IMR-90 (cell line): ENCODE data around the gene CRBN. TPM values are rescaled to one million over a fixed set of nuclear protein-coding genes. Genes with fewer than 3 reads are reported as not detected.

Experiments used
- ATAC-seq: fragments of 200-7000 bp; cut with Tn5 transposase; 2 replicates; pipeline ENCODE4 v1.9.1; 2020; ENCODE audit warnings: low read depth, mild to moderate bottlenecking, moderate library complexity
- BruUV-seq: library from RNA; stranded (reverse); fragments of 400-500 nt; replicated peaks from 2 replicates; lab custom pipeline; 2021; lab: Mats Ljungman, UMichigan
- CTCF ChIA-PET: fragments of 300-600 bp; formaldehyde crosslinking; extraction: SDS; loops from one replicate; lab custom pipeline; 2021; ENCODE audit warnings: antibody characterized with exemption; lab: Yijun Ruan, JAX
- POLR2A ChIA-PET: fragments of 300-600 bp; sonication (Branson Sonifier 250); formaldehyde crosslinking; loops from one replicate; lab custom pipeline; 2022; ENCODE audit warnings: antibody characterized with exemption; ENCODE audit not compliant: unreplicated experiment; lab: Charles Lee
- DNase-seq: peaks from one replicate; pipeline ENCODE4 v3.0.0; 2013
- H2AFZ ChIP-seq: replicated peaks from 2 replicates; pipeline ENCODE3; 2013; ENCODE audit warnings: low read length, mild to moderate bottlenecking; ENCODE audit not compliant: poor library complexity
- H2AK5ac ChIP-seq: 2 replicates; pipeline ENCODE4 v1.6.1; 2013; ENCODE audit warnings: low read depth, low read length, inconsistent platforms
- H2AK9ac ChIP-seq: replicated peaks from 2 replicates; pipeline ENCODE3; 2013; ENCODE audit warnings: mild to moderate bottlenecking, low read depth, low read length, moderate library complexity; ENCODE audit not compliant: poor library complexity
- H2BK120ac ChIP-seq: 2 replicates; pipeline ENCODE4 v1.6.1; 2013; ENCODE audit warnings: low read depth, low read length, inconsistent platforms
- H2BK15ac ChIP-seq: 3 replicates; pipeline ENCODE4 v1.6.1; 2013; ENCODE audit warnings: low read depth, low read length, inconsistent platforms
- H2BK20ac ChIP-seq: 2 replicates; pipeline ENCODE4 v1.6.1; 2013; ENCODE audit warnings: low read depth, mild to moderate bottlenecking, inconsistent platforms, low read length, moderate library complexity
- H2BK5ac ChIP-seq: 2 replicates; pipeline ENCODE4 v1.6.1; 2013; ENCODE audit warnings: mild to moderate bottlenecking, low read depth, low read length, inconsistent platforms; ENCODE audit not compliant: poor library complexity, severe bottlenecking
- H3K14ac ChIP-seq: replicated peaks from 2 replicates; pipeline ENCODE4 v1.6.1; 2013; ENCODE audit warnings: low read depth, low read length, inconsistent platforms
- H3K18ac ChIP-seq: 2 replicates; pipeline ENCODE4 v1.6.1; 2013; ENCODE audit warnings: low read depth, low read length, control low read depth
- H3K23ac ChIP-seq: 2 replicates; pipeline ENCODE4 v1.6.1; 2013; ENCODE audit warnings: low read depth, low read length, inconsistent platforms
- H3K27ac ChIP-seq: 2 replicates; pipeline ENCODE4 v1.5.1; 2013; ENCODE audit warnings: mild to moderate bottlenecking, control low read depth, low read length; ENCODE audit not compliant: insufficient read depth
- H3K27me3 ChIP-seq: 2 replicates; pipeline ENCODE4 v1.6.1; 2013; ENCODE audit warnings: low read length; ENCODE audit not compliant: control insufficient read depth, insufficient read depth
- H3K36me3 ChIP-seq: 2 replicates; pipeline ENCODE4 v1.6.1; 2013; ENCODE audit warnings: low read length, mixed read lengths; ENCODE audit not compliant: control insufficient read depth, insufficient read depth
- H3K4ac ChIP-seq: 2 replicates; pipeline ENCODE4 v1.6.1; 2013; ENCODE audit warnings: low read depth, low read length, inconsistent platforms
- H3K4me1 ChIP-seq: 2 replicates; pipeline ENCODE4 v1.6.1; 2013; ENCODE audit warnings: low read length, mixed read lengths; ENCODE audit not compliant: control insufficient read depth, insufficient read depth
- H3K4me2 ChIP-seq: 2 replicates; pipeline ENCODE4 v1.6.1; 2013; ENCODE audit warnings: low read depth, mild to moderate bottlenecking, control low read depth, low read length, moderate library complexity
- H3K4me3 ChIP-seq: 2 replicates; pipeline ENCODE4 v1.5.1; 2013; ENCODE audit warnings: low read depth, mild to moderate bottlenecking, control low read depth, low read length, moderate library complexity; ENCODE audit not compliant: insufficient read depth
- H3K56ac ChIP-seq: 2 replicates; pipeline ENCODE4 v1.6.1; 2013; ENCODE audit warnings: low read length, inconsistent platforms; ENCODE audit not compliant: insufficient read depth; ENCODE audit errors: extremely low read depth
- H3K79me1 ChIP-seq, 2 experiments: 2 replicates each; pipeline ENCODE4 v1.6.1; 2013; ENCODE audit warnings: low read length in 2 of 2, inconsistent platforms in 1 of 2, low read depth in 1 of 2
- H3K9ac ChIP-seq: 2 replicates; pipeline ENCODE4 v1.6.1; 2013; ENCODE audit warnings: low read depth, low read length, control low read depth
- H3K9me1 ChIP-seq: 2 replicates; pipeline ENCODE4 v1.6.1; 2013; ENCODE audit warnings: low read length, inconsistent platforms; ENCODE audit not compliant: insufficient read depth
- H3K9me3 ChIP-seq: 2 replicates; pipeline ENCODE4 v1.6.1; 2013; ENCODE audit warnings: low read length; ENCODE audit not compliant: control insufficient read depth, insufficient read depth
- H4K20me1 ChIP-seq: 2 replicates; pipeline ENCODE4 v1.6.1; 2013; ENCODE audit warnings: low read length, inconsistent platforms; ENCODE audit not compliant: insufficient read depth
- H4K5ac ChIP-seq: 2 replicates; pipeline ENCODE4 v1.6.1; 2013; ENCODE audit warnings: mild to moderate bottlenecking, low read depth, low read length, control low read depth
- H4K8ac ChIP-seq, 2 experiments: 2 replicates each; pipeline ENCODE4 v1.6.1; 2013; ENCODE audit warnings: low read depth in 2 of 2, low read length in 2 of 2, control low read depth in 1 of 2, inconsistent platforms in 1 of 2
- H4K91ac ChIP-seq: 2 replicates; pipeline ENCODE4 v1.6.1; 2013; ENCODE audit warnings: low read depth, low read length, inconsistent platforms; ENCODE audit not compliant: insufficient read depth
- BHLHE40 ChIP-seq: fragments of 150-350 bp; IDR thresholded peaks from 2 replicates; pipeline ENCODE4 v1.6.1; 2016; ENCODE audit warnings: mild to moderate bottlenecking, low read depth, low read length
- CEBPB ChIP-seq: IDR thresholded peaks from 2 replicates; pipeline ENCODE4 v1.6.1; 2012; ENCODE audit warnings: low read depth, low read length, improper control_type of control experiment
- CHD1 ChIP-seq: IDR thresholded peaks from 2 replicates; pipeline ENCODE4 v1.6.1; 2012; ENCODE audit warnings: low read depth, low read length, improper control_type of control experiment
- FOS ChIP-seq: fragments of 150-350 bp; IDR thresholded peaks from 2 replicates; pipeline ENCODE4 v1.6.1; 2016; ENCODE audit warnings: low read depth, low read length
- MAFK ChIP-seq: IDR thresholded peaks from 2 replicates; pipeline ENCODE4 v1.6.1; 2012; ENCODE audit warnings: low read depth, low read length, improper control_type of control experiment
- MAZ ChIP-seq: IDR thresholded peaks from 2 replicates; pipeline ENCODE4 v1.6.1; 2012; ENCODE audit warnings: low read depth, mild to moderate bottlenecking, low read length, improper control_type of control experiment, moderate library complexity, borderline replicate concordance
- MXI1 ChIP-seq: IDR thresholded peaks from 2 replicates; pipeline ENCODE4 v1.6.1; 2012; ENCODE audit warnings: low read depth, mild to moderate bottlenecking, low read length, moderate library complexity, borderline replicate concordance
- NFE2L2 ChIP-seq: fragments of 150-350 bp; IDR thresholded peaks from 2 replicates; pipeline ENCODE4 v1.6.1; 2016; ENCODE audit warnings: low read depth, mild to moderate bottlenecking, low read length
- POLR2A ChIP-seq: IDR thresholded peaks from 2 replicates; pipeline ENCODE4 v1.6.1; 2012; ENCODE audit warnings: mild to moderate bottlenecking, low read depth, low read length
- RAD21 ChIP-seq: IDR thresholded peaks from 2 replicates; pipeline ENCODE4 v1.6.1; 2012; ENCODE audit warnings: low read length, improper control_type of control experiment
- RCOR1 ChIP-seq: IDR thresholded peaks from 2 replicates; pipeline ENCODE4 v1.6.1; 2012; ENCODE audit warnings: mild to moderate bottlenecking, low read length, improper control_type of control experiment; ENCODE audit not compliant: insufficient replicate concordance
- RFX5 ChIP-seq: IDR thresholded peaks from 2 replicates; pipeline ENCODE4 v1.8.0; 2012; ENCODE audit warnings: low read depth, mild to moderate bottlenecking, low read length, moderate library complexity
- SMC3 ChIP-seq: fragments of 150-350 bp; IDR thresholded peaks from 2 replicates; pipeline ENCODE4 v1.6.1; 2016; ENCODE audit warnings: low read depth, mild to moderate bottlenecking, antibody characterized with exemption, low read length, moderate library complexity
- WGBS, 2 experiments: methylation state at CpG; one replicate each; pipeline versions ENCODE4 v1.1.5 to v1.1.7; 2013; ENCODE audit warnings: missing lambda C conversion rate in 2 of 2; ENCODE audit not compliant: insufficient read length in 1 of 2; ENCODE audit errors: extremely low coverage in 2 of 2; 5-methylcytosine and 5-hydroxymethylcytosine counted together
- dilution Hi-C: fragments of 300-500 bp; cut with HindIII; formaldehyde crosslinking; loops from one replicate; pipeline ENCODE4 v1.14.3; 2018; ENCODE audit warnings: low sequenced_read_pairs; ENCODE audit not compliant: unreplicated experiment
- in situ Hi-C: fragments of 300-500 bp; cut with MboI; formaldehyde crosslinking; loops from 3 replicates; pipeline ENCODE4 v1.14.3; 2019; ENCODE audit warnings: low sequenced_read_pairs, inconsistent platforms, mixed read lengths
- intact Hi-C: fragments of 100-400 bp; cut with micrococcal nuclease; formaldehyde crosslinking; loops from 2 replicates; pipeline ENCODE4 v1.10.0; 2022
- polyA plus RNA-seq, 3 experiments: library from polyadenylated mRNA; depleted of rRNA; stranded (reverse); fragments of >200 nt; gene quantifications; 2 replicates each; pipeline ENCODE4 v1.2.3, GENCODE V29; 2012; ENCODE audit warnings: low replicate concordance in 1 of 3
- total RNA-seq: library from RNA; depleted of rRNA; stranded (reverse); fragments of >200 nt; gene quantifications from 2 replicates; pipeline ENCODE4 v1.2.3, GENCODE V29; 2012
- TF ChIP-seq, protein P1 (sequence below): fragments of 150-350 bp; IDR thresholded peaks from 2 replicates; pipeline ENCODE4 v1.6.1; 2017; ENCODE audit warnings: mild to moderate bottlenecking, antibody characterized with exemption, low read length, low read depth
- TF ChIP-seq, protein P2 (sequence below): conservative IDR thresholded peaks from 2 replicates; pipeline ENCODE4 v1.5.1; 2012; ENCODE audit warnings: mild to moderate bottlenecking, low read depth, low read length, improper control_type of control experiment
- TF ChIP-seq, protein P3 (sequence below): fragments of 150-350 bp; IDR thresholded peaks from 2 replicates; pipeline ENCODE4 v1.6.1; 2016; ENCODE audit warnings: low read depth, mild to moderate bottlenecking, low read length, moderate library complexity, borderline replicate concordance

Gene CRBN
- total and polyA plus RNA-seq, 2 of the 4 experiments (the other 2 are of a cell fraction): 21.8 to 33.9 TPM

DNA sequence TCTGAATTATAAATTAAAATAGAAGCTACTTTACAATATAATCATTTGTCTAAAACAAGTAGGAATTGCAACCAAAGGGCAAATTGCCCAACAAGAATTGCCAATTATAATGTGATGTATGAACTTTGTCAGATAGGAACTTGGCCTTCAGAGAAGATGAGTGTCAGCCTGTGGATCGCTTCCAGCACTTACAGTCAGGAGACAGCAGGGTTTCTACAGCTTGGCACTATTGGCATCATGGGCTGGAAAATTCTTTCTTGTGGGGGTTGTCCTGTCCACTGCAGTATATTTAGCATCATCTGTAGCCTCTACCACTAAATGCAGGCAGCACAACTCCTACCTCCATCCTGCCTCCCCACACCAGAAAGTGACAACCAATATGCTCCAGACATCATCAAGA lies 48.1 kb upstream of the CRBN start:
- dilution Hi-C loops (no loop called here), intact Hi-C loops (no loop called here), in situ Hi-C loops (no loop called here)
- no peak overlapping the region for H3K18ac ChIP-seq
- DNase-seq: no peak
- no peak overlapping the region for H2AK5ac ChIP-seq
- no peak overlapping the region for H2BK5ac ChIP-seq
- H4K91ac ChIP-seq: no peak overlapping the region
- H2BK120ac ChIP-seq: no peak overlapping the region
- H2BK20ac ChIP-seq: no peak overlapping the region
- H3K27ac ChIP-seq: no peak overlapping the region
- no peak overlapping the region for H3K4me2 ChIP-seq
- no peak overlapping the region for H2AK9ac ChIP-seq
- no peak overlapping the region for H4K8ac ChIP-seq
- H2BK15ac ChIP-seq: no peak overlapping the region
- H4K5ac ChIP-seq: no peak overlapping the region
- H3K9ac ChIP-seq: no peak overlapping the region
- H3K9me3 ChIP-seq: peaks cover 15% of the 10 kb centered on the region
- H3K23ac ChIP-seq: no peak overlapping the region
- no peak for ATAC-seq
- no peak overlapping the region for H3K14ac ChIP-seq
- H3K4me1 ChIP-seq: no peaks in the 10 kb centered on the region
- no peak overlapping the region for H3K4me3 ChIP-seq
- H3K27me3 ChIP-seq: no peaks in the 10 kb centered on the region
- H3K4ac ChIP-seq: no peak overlapping the region
- H3K9me1 ChIP-seq: no peaks in the 10 kb centered on the region
- no peaks in the 10 kb centered on the region for H3K36me3 ChIP-seq
- TF ChIP-seq FOS: no peak
- TF ChIP-seq CHD1: no peak
- no peak for TF ChIP-seq RAD21
- no peak for TF ChIP-seq NFE2L2
- no peak for TF ChIP-seq MXI1
- no peak for TF ChIP-seq POLR2A
- no peak for TF ChIP-seq MAFK
- TF ChIP-seq, protein P1, sequence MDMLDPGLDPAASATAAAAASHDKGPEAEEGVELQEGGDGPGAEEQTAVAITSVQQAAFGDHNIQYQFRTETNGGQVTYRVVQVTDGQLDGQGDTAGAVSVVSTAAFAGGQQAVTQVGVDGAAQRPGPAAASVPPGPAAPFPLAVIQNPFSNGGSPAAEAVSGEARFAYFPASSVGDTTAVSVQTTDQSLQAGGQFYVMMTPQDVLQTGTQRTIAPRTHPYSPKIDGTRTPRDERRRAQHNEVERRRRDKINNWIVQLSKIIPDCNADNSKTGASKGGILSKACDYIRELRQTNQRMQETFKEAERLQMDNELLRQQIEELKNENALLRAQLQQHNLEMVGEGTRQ: no peak
- no peak for TF ChIP-seq RFX5
- TF ChIP-seq, protein P2, sequence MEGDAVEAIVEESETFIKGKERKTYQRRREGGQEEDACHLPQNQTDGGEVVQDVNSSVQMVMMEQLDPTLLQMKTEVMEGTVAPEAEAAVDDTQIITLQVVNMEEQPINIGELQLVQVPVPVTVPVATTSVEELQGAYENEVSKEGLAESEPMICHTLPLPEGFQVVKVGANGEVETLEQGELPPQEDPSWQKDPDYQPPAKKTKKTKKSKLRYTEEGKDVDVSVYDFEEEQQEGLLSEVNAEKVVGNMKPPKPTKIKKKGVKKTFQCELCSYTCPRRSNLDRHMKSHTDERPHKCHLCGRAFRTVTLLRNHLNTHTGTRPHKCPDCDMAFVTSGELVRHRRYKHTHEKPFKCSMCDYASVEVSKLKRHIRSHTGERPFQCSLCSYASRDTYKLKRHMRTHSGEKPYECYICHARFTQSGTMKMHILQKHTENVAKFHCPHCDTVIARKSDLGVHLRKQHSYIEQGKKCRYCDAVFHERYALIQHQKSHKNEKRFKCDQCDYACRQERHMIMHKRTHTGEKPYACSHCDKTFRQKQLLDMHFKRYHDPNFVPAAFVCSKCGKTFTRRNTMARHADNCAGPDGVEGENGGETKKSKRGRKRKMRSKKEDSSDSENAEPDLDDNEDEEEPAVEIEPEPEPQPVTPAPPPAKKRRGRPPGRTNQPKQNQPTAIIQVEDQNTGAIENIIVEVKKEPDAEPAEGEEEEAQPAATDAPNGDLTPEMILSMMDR: no peak
- TF ChIP-seq SMC3: no peak
- TF ChIP-seq, protein P3, sequence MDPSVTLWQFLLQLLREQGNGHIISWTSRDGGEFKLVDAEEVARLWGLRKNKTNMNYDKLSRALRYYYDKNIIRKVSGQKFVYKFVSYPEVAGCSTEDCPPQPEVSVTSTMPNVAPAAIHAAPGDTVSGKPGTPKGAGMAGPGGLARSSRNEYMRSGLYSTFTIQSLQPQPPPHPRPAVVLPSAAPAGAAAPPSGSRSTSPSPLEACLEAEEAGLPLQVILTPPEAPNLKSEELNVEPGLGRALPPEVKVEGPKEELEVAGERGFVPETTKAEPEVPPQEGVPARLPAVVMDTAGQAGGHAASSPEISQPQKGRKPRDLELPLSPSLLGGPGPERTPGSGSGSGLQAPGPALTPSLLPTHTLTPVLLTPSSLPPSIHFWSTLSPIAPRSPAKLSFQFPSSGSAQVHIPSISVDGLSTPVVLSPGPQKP: no peak
- TF ChIP-seq RCOR1: no peak
- no peak for TF ChIP-seq BHLHE40
- TF ChIP-seq CEBPB: no peak
- no peak for TF ChIP-seq MAZ
- BruUV-seq: no TSS peak
- POLR2A ChIA-PET: no interaction called here
- H3K56ac ChIP-seq: no peak overlapping the region
- no peaks in the 10 kb centered on the region for H3K79me1 ChIP-seq
- no peak overlapping the region for H2AFZ ChIP-seq
- CTCF ChIA-PET: no interaction called here
- no CpG with 5 or more reads among the region's 1 CpG for WGBS, 2 experiments
- H4K20me1 ChIP-seq: no peaks in the 10 kb centered on the region
